ENCODE measurements around the gene GALNTL6. TPM values are rescaled to one million over a fixed set of nuclear protein-coding genes. Genes with fewer than 3 reads are reported as not detected.

The GALNTL6 gene
- total and polyA plus RNA-seq, 2 experiments from 2014 or later: not detected

GRCh38 chr4:172515266-172515879, 702.2 kb downstream of the GALNTL6 start:
- Histone ChIP-seq H3K4me1 (ENCODE audit: low read depth) (no peaks in the 10 kb centered on the region), H3K36me3 (no peaks in the 10 kb centered on the region), H3K27ac (no peak overlapping the region), H3K9me3 (ENCODE audit: low read depth) (no peaks in the 10 kb centered on the region), H3K27me3 (no peaks in the 10 kb centered on the region), H3K4me3 (no peak overlapping the region)
- TF ChIP-seq CTCF (IDR thresholded peaks at IDR 0.05; ENCODE audit: low read depth, low read length): no peak
- DNase-seq (ENCODE audit: low read depth in 1 of 2, low spot score in 1 of 2): no peak

GRCh38 chr4:172517391-172517790, 704.2 kb downstream of the GALNTL6 start:
- no peak for TF ChIP-seq CTCF (IDR thresholded peaks at IDR 0.05; ENCODE audit: low read depth, low read length)
- Histone ChIP-seq H3K27me3 (no peaks in the 10 kb centered on the region), H3K9me3 (ENCODE audit: low read depth) (no peaks in the 10 kb centered on the region), H3K36me3 (no peaks in the 10 kb centered on the region), H3K4me1 (ENCODE audit: low read depth) (no peaks in the 10 kb centered on the region), H3K4me3 (no peak overlapping the region), H3K27ac (no peak overlapping the region)
- no peak for DNase-seq (ENCODE audit: low read depth in 1 of 2, low spot score in 1 of 2)

GRCh38 chr4:172521248-172521647, 708.0 kb downstream of the GALNTL6 start:
- Histone ChIP-seq H3K4me3 (no peak overlapping the region), H3K9me3 (ENCODE audit: low read depth) (no peaks in the 10 kb centered on the region), H3K36me3 (no peaks in the 10 kb centered on the region), H3K27me3 (no peaks in the 10 kb centered on the region), H3K27ac (no peak overlapping the region), H3K4me1 (ENCODE audit: low read depth) (no peaks in the 10 kb centered on the region)
- TF ChIP-seq CTCF (IDR thresholded peaks at IDR 0.05; ENCODE audit: low read depth, low read length): no peak
- no peak for DNase-seq (ENCODE audit: low read depth in 1 of 2, low spot score in 1 of 2)

- Histone ChIP-seq H3K36me3 (no peaks in the 10 kb centered on the region), H3K9me3 (ENCODE audit: low read depth) (no peaks in the 10 kb centered on the region), H3K27me3 (no peaks in the 10 kb centered on the region), H3K27ac (no peak overlapping the region), H3K4me3 (no peak overlapping the region), H3K4me1 (ENCODE audit: low read depth) (no peaks in the 10 kb centered on the region)
- no peak for TF ChIP-seq CTCF (IDR thresholded peaks at IDR 0.05; ENCODE audit: low read depth, low read length)
- DNase-seq (ENCODE audit: low read depth in 1 of 2, low spot score in 1 of 2): no peak
Measured at GRCh38 chr4:172521680-172522079, 708.5 kb downstream of the GALNTL6 start.

GRCh38 chr4:172543249-172543648, 730.0 kb downstream of the GALNTL6 start:
- Histone ChIP-seq H3K27me3 (no peaks in the 10 kb centered on the region), H3K4me1 (ENCODE audit: low read depth) (peaks cover 6% of the 10 kb centered on the region), H3K4me3 (no peak overlapping the region), H3K36me3 (no peaks in the 10 kb centered on the region), H3K27ac (no peak overlapping the region), H3K9me3 (ENCODE audit: low read depth) (no peaks in the 10 kb centered on the region)
- DNase-seq (ENCODE audit: low read depth in 1 of 2, low spot score in 1 of 2): no peak
- TF ChIP-seq CTCF (IDR thresholded peaks at IDR 0.05; ENCODE audit: low read depth, low read length): no peak

Measured in cardiac muscle cell (in vitro differentiated cells and primary cell).